ENCODE measurements around the gene SNCA. TPM values are rescaled to one million over a fixed set of nuclear protein-coding genes. Genes with fewer than 3 reads are reported as not detected.

SNCA gene
- total RNA-seq, 1 donor, result 18.6 TPM

DNA sequence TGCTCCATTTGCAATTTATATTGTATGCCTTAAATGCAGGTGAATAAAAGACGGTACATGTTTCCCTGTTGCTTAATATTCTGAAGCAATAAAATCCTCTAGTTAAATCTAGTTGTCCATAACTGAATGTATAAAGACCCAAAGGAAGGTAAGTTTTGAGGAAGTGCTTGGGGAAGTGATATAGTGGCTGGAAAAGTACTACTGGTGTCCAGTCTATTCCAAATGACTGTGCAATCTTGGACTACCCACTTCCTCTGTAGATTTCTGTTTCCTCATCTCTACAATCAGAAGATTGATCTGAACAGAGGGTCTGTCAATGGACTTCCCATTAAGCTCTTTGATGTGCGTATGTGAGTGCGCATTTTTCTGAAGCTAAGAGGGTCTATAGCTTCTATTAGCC is 17.0 kb downstream of the SNCA start:
- DNase-seq (ENCODE audit: low read depth in 2 of 3, low spot score in 2 of 3), result no peak

GRCh38 chr4:89814362-89814761 is 22.6 kb downstream of the SNCA start:
- DNase-seq (ENCODE audit: low read depth in 2 of 3, low spot score in 2 of 3), result no peak

DNA sequence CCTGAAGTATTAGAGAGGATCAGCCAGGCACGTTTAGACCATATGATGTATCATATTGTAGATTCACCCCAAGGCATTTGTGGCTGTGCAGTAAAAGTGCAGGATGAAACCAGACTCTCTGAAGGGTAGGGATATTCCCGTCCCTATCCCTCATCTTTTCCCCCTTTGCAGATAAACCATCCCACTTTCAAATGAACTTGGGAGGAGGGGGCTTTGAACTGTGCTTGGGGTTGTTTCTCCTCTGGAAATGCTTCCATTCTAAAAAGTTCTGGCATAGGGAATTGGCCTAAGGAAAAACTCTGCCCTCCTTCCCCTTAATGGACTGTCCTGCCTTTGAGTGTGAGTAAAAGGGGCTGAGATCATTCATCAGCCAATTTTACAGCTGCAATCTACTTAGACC is 23.8 kb downstream of the SNCA start:
- no peak for DNase-seq (ENCODE audit: low read depth in 2 of 3, low spot score in 2 of 3)

GRCh38 chr4:89807441-89808140 is 29.4 kb downstream of the SNCA start:
- no peak for DNase-seq (ENCODE audit: low read depth in 2 of 3, low spot score in 2 of 3)

DNA sequence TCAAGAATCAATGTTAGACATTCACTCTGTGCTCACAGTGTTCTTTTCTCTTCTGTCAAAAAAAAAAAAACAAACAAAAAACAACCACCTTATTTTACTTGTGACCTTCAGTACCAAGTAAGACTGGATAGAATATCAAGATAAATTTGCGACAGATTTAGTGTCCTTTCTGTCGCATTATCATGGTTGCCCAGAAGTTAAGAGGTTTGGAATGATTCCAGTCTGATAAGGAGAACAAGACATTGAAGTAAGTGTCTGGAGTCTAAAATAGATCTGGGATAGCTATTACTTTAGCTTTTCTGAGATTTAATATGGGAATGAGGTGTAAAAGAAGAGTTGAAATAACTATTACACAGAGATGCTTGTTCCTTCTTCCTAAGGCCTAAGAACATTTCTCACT is 31.7 kb downstream of the SNCA start:
- no peak for DNase-seq (ENCODE audit: low read depth in 2 of 3, low spot score in 2 of 3)

- DNase-seq (ENCODE audit: low read depth in 2 of 3, low spot score in 2 of 3), result no peak
These were observed 33.0 kb downstream of the SNCA start for GRCh38 chr4:89803915-89804314.

- DNase-seq (ENCODE audit: low read depth in 2 of 3, low spot score in 2 of 3), result no peak
These were observed 33.9 kb downstream of the SNCA start for GRCh38 chr4:89803036-89803435.

DNA sequence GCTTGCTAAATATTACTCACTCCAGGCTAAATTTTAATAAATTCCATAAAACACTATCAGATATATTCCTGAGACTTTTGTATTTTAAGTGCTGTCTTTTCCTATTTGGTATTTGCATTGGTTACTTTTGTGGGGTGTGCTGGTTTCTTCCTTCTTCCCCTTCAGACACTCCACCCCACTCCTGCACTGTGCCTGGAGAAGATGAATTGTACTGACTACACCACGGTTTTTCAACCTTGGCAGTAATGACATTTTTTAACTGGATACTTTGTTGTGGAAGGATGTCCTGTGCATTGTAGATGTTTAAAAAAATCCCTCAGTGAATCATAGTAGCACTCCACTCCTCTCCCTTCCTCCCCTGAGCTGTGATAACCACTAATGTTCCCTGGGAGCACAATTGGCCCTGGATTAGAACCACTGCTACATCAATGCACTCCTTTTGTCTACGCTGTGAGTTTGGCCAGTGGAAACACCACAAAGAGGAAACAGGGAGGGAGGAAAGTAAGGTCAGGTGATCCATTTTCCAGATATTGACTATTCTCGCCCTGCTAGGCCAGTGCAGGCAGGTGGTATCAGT is 36.3 kb downstream of the SNCA start:
- DNase-seq (ENCODE audit: low read depth in 2 of 3, low spot score in 2 of 3), result no peak

- DNase-seq (ENCODE audit: low read depth in 2 of 3, low spot score in 2 of 3), result no peak
These were observed 36.9 kb downstream of the SNCA start for GRCh38 chr4:89800012-89800516.

DNA sequence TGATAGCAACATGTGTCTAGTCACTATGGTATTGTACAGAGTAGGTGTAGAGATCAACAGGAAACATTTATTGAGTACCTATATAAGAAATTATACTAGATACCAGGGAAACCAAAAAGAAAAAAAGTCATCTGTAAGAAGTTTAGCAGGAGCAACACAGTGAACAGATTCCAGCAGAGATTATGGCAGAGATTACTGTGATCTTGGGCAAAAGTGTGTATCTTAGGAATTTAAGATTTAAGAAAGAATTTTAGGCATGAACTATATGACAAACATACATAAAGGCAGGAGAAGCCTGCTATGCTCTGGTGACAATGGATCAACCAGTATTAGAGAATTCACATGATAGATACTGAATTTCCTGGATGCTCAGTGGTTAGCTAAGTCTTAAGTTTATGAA is 37.9 kb downstream of the SNCA start:
- no peak for DNase-seq (ENCODE audit: low read depth in 2 of 3, low spot score in 2 of 3)

DNA sequence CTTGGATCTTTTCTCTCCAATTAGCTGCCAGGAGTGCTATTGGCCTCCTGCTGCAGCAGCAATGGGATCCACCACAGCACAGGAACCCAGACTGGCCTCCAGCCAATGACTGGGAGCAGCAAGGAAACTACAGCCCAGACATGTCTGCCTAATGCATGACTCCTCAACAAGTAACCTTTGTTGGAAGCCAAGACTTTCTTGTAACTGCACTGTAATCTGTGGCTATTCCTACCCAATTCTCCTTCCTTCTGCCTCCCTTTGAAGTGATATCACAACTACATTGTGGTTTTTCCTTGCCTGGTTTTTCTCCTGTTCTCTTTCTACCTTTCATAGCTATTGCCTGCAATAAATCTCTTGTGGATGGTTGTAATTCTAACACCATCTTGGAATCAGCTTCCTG is 39.8 kb downstream of the SNCA start:
- DNase-seq (ENCODE audit: low read depth in 2 of 3, low spot score in 2 of 3), result no peak

GRCh38 chr4:89788206-89789072 is 48.5 kb downstream of the SNCA start:
- DNase-seq (ENCODE audit: low read depth in 2 of 3, low spot score in 2 of 3), result no peak

- DNase-seq (ENCODE audit: low read depth in 2 of 3, low spot score in 2 of 3), result no peak
These were observed 52.2 kb downstream of the SNCA start for GRCh38 chr4:89784686-89785231.

GRCh38 chr4:89781321-89781720 is 55.6 kb downstream of the SNCA start:
- DNase-seq (ENCODE audit: low read depth in 2 of 3, low spot score in 2 of 3), result no peak

DNA sequence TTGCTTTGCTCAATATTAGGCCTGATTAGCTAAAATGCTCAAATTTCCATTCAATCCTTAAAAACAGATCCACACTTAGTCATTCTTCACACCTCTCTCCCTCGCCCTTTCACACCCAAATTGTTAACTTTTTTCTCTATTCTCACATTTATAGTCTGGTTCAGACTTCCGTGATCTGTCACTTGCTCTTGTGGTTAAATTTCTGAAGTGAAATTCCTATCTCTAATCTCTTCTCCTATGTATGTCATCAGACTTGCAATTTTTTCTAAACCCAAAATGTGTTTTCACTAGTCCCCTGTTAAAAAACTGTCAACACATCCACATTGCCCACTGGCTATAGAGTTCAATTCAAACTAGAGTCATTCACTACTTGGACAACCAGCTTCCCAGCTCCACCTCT is 63.2 kb downstream of the SNCA start:
- DNase-seq (ENCODE audit: low read depth in 2 of 3, low spot score in 2 of 3), result no peak

DNA sequence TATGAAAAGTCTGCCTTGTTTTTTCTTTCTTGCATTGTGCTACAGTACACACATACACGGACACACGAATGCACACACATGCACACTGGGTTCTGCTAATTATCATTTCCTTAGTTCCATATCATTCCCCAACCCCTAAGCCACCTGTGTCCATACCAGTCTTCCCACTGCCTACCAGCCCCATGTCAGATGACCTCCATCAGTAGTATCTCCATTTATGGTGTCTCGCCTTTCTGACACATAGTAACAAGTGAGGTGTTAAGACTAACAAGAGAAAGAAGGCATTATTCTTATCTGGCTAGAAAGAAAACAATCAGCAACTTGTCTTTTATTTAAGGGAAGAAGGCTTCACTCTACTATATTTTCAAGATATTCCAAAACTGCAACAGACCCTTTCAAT is 67.1 kb downstream of the SNCA start:
- DNase-seq (ENCODE audit: low read depth in 2 of 3, low spot score in 2 of 3), result no peak

DNA sequence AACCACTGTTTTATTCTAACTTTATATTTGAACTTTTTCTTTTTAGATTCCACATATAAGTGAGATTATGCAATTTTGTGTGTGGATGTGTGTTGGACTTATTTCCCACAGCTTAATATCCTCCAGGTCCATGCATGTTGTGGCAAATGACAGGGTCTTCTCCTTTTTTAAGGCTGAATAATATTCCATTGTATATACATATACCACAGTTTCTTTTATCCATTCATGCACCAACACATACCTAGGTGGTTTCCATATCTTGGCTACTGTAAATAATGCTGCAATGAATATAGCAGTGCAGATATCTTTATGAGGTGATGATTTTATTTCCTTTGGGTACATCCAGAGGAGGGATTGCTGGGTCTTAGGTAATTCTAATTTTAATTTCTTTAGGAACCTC is 69.0 kb downstream of the SNCA start:
- no peak for DNase-seq (ENCODE audit: low read depth in 2 of 3, low spot score in 2 of 3)

GRCh38 chr4:89765966-89766365 is 71.0 kb downstream of the SNCA start:
- peak in 2 of 3 donors; percentile 2 to 56 for DNase-seq (ENCODE audit: low read depth in 2 of 3, low spot score in 2 of 3)

- DNase-seq (ENCODE audit: low read depth in 2 of 3, low spot score in 2 of 3), result no peak
These were observed 71.4 kb downstream of the SNCA start for GRCh38 chr4:89765528-89765927.

DNA sequence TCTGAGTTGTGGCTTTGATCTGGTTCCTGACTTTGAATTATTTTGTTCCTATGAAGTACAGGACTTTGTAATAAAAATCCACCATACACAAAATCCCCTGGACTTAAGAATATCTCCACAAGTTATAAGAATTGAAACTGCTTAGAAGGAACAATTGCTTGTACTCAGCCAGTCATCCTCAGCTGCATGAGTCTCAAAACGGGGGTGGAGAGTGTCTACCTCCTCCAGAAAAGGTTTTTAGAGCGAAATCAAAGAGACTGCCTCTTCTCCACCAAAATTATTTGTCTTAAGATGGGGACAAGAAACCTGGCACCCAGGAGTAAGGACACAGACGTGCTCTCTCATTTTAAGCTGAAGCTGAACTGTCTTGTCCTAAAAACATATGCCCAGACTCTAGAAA is 74.7 kb downstream of the SNCA start:
- DNase-seq (ENCODE audit: low read depth in 2 of 3, low spot score in 2 of 3), result no peak

DNA sequence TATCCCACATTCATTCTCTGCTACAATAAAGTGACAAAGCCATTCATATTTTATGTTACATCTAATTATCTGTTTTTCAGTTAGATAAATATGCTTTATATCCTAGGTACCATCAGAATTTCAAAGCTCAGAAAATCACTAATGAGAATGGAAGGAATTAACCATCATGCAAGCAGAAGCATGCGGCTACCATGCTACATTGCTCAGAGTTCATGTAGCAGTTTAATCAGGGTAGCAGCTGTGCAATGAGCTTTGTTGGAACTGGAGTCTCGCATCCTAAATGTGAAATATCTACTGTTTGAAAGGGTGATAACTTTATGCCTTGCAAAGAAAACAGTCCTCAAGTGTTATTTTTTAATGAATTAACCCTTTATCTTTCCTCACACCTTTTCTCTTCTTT is 77.5 kb downstream of the SNCA start:
- DNase-seq (ENCODE audit: low read depth in 2 of 3, low spot score in 2 of 3), result no peak
